Adipose tissue (tissue), 3 donors: Measurements from ENCODE around the gene ACHE. TPM values are rescaled to one million over a fixed set of nuclear protein-coding genes. Genes with fewer than 3 reads are reported as not detected.
"Not testable (repeated sequence)": the region's sequence is repeated elsewhere in the genome, so short reads cannot be mapped to it uniquely, and the experiment has no call there.

Experiments used
- H3K27ac ChIP-seq: one replicate; pipeline ENCODE4 v1.5.1; 2013; ENCODE audit warnings: low read depth, low read length
- WGBS, 3 donors: extraction: QIAGEN DNeasy Blood & Tissue Kit; methylation state at CpG; one replicate each; pipeline ENCODE4 v1.1.7; 2013; 5-methylcytosine and 5-hydroxymethylcytosine counted together
- polyA plus RNA-seq, 3 donors: library from polyadenylated mRNA; stranded (reverse); fragments of 200-250 nt; gene quantifications; one replicate each; pipeline ENCODE4 v1.2.3, GENCODE V29; 2013
- donor health status: healthy with polysubstance abuse.
- donor health status: Bipolar disorder and iron deficiency.
- donor health status: healthy.

ACHE gene
- 1 to 10 TPM in 1 of 3 donors, under 1 TPM in 2; 0.67 to 2.4 (median 0.73) TPM for polyA plus RNA-seq

DNA sequence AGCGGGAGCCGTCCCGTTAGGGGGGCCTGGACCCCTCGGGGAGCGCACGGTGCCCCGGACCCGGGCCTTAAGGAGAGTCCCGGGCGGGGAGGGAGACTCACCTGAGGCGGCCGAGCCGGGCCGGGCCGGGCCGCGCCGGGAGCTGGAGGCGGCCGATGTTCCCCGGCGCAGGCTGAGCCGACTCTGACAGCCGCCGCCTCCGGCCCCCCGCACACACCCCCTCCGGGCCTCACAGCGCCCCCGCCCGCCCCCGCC, at the start of gene ACHE:
Gene ACHE (minus strand): TSS at position 188 of the 255 bp plus-strand sequence. CDS start 1,656 bp downstream, outside the sequence.
- 0 to 1% (median 1%) methylated on average over 16 to 29 of the region's 32 CpGs for WGBS, 3 donors
- H3K27ac ChIP-seq, result no peak within 1 kb of the TSS

DNA sequence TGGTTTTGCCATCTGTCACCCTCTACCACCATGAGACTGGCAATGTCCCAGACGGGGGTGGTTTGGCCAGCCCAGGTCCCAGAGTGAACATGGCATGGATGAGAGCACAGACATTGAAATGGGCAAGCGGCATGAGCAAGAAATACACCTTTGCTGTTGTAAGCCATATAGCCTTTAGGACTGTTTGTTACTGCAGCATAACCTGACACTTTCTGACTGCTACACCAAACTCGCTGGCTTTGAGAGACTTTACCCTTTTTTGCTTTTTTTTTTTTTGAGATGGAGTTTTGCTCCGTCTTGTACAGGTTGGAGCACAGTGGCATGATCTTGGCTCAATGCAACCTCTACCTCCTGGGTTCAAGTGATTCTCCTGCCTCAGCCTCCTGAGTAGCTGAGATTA, 48.5 kb upstream of the ACHE start:
- WGBS, 3 donors, result 81 to 88% (median 81%) methylated on average over 4 of the region's 4 CpGs
- H3K27ac ChIP-seq, result no peak overlapping the region

DNA sequence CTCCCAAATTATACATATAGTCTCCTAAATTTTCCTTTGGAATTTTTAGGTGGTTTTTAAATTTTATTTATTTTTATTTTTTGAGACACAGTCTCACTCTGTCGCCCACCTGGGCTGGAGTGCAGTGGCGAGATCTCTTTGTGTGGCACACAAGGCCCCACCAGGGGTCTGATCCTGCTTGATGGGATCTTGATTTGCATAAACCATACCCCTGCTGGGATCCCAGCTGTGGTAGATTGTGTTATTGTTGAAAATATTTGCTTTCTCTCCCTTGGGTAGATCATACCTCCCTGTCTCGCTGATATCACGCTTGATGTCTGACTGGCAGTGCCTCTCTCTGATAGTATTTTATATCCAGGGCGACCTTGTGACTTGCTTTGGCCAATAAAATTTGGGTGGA, 48.0 kb upstream of the ACHE start:
- 68 to 91% (median 86%) methylated on average over 5 of the region's 5 CpGs for WGBS, 3 donors
- H3K27ac ChIP-seq, result no peak overlapping the region

DNA sequence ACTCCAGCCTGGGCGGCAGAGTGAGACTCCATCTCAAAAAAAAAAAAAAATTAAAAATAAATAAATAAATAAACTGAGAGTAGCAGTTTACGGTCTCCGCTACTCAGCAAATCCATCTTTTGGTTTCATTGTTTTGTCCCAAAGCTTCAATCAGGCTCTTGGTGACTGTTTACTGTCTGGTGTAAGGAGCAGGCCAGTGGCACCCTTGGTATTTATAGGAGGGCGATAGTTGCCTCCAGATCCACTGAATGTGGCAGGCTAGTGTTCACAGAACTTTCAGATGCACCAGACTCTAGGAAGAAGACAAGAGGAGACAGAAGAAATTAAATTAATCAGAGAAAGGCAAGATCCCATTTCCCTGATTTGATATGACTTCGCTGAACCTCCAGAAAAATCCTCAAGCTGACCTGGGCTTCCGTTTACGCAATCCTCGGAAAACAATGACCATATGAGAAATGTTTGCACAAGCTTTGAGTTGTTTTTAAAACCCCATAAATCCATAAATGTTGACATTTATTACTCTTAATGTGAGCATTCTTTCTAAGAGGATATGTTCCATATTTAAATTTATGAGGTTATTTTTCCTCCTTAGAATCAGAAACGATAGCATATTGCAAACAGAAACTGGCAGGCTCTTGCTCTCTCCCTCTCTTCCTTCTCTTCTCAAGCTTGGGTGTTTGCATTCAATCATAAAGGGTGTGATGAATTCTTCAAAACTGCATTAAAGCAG, 46.5 kb upstream of the ACHE start:
- no peak overlapping the region for H3K27ac ChIP-seq

GRCh38 chr7:100936167-100936566, 40.5 kb upstream of the ACHE start:
- 86 to 92% (median 89%) methylated on average over 7 of the region's 7 CpGs for WGBS, 3 donors
- H3K27ac ChIP-seq, result not testable (repeated sequence)

More for the DNA sequence above, 46.5 kb upstream of the ACHE start:
- WGBS, 3 donors, result 57 to 64% (median 58%) methylated on average over 9 of the region's 9 CpGs

DNA sequence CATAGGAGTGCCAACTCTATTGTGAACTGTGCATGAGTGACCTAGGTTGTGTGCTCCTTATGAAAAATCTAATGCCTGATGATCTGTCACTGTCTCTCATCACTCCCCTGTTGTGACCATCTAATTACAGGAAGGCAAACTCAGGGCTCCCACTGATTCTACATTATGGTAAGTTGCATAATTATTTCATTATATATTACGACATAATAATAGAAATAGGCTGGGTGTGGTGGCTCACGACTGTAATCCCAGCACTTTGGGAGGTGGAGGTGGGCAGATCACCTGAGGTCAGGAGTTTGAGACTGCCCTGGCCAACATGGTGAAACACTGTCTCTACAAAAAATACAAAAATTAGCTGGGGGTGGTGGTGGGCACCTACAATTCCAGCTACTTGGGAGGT, 39.7 kb upstream of the ACHE start:
- WGBS, 3 donors, result 56 to 70% (median 57%) methylated on average over 2 of the region's 2 CpGs
- H3K27ac ChIP-seq, result not testable (repeated sequence)

- WGBS, 3 donors, result 51 to 54% (median 52%) methylated on average over 4 of the region's 4 CpGs
- H3K27ac ChIP-seq, result no peak overlapping the region
Measured at GRCh38 chr7:100933734-100934133, 38.0 kb upstream of the ACHE start.

- 83 to 94% (median 88%) methylated on average over 1 of the region's 1 CpG for WGBS, 3 donors
- H3K27ac ChIP-seq, result no peak overlapping the region
Measured at GRCh38 chr7:100929808-100930174, 34.1 kb upstream of the ACHE start.

DNA sequence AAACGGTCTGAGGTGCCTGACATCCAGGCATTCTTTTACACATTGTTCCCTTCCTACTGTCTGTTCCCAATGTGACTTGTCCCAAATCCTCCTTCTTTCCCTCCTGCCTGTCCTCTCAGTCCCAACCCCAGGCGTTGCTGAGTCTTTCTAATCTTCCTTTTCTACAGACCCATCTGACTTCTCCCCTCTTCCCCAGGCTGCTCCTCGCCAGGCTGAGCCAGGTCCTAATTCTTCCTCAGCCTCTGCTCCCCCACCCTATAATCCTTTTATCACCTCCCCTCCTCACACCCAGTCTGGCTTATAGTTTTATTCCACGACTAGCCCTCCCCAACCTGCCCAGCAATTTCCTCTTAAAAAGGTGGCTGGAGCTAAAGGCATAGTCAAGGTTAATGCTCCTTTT, 27.9 kb upstream of the ACHE start:
- not testable (repeated sequence) for H3K27ac ChIP-seq
- 53 to 59% (median 55%) methylated on average over 4 of the region's 4 CpGs for WGBS, 3 donors

- no peak overlapping the region for H3K27ac ChIP-seq
Measured at GRCh38 chr7:100921039-100921438, 25.4 kb upstream of the ACHE start.

DNA sequence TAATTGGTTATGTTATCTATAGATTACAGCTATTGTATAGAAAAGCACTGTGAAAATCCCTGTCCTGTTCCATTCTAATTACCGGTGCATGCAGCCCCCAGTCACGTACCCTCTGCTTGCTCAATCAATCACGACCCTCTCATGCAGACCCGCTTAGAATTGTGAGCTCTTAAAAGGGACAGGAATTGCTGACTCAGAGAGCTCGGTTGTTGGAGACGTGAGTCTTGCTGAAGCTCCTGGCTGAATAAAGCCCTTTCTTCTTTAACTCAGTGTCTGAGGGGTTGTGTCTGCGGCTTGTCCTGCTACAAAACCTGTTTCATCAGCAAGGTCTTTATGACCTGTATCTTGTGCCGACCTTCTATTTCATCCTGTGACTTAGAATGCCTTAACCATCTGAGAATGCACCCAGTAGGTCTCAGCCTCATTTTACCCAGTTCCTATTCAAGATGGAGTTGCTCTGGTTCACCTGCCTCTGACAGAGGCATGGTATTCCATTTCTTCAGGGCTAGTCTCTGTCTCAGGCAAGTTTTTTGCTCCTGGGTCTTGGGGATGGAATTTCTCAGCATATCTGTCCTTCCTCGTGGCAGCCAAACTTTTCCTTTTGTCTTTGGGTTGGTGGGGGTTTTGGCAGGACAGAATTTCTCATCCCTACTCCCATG, 24.2 kb upstream of the ACHE start:
- not testable (repeated sequence) for H3K27ac ChIP-seq
- 64 to 74% (median 72%) methylated on average over 9 of the region's 9 CpGs for WGBS, 3 donors

DNA sequence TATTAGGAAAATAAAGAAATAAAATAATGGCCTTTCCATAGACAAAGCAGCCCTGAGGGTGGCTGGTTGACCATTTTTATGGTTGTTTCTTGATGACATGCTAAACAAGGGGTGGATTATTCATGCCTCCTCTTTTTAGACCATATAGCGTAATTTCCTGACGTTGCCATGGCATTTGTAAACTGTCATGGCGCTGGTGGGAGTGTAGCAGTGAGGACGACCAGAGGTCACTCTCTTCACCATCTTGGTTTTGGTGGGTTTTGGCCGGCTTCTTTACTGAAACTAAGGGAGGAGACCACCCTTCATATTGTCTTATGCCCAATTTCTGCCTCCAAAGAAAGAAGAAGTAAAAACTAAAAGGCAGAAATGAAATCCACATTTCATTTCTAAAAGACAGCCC, 23.6 kb upstream of the ACHE start:
- H3K27ac ChIP-seq, result not testable (repeated sequence)
- 83 to 92% (median 86%) methylated on average over 5 of the region's 5 CpGs for WGBS, 3 donors

- 81 to 89% (median 85%) methylated on average over 8 of the region's 8 CpGs for WGBS, 3 donors
- no peak overlapping the region for H3K27ac ChIP-seq
Measured at GRCh38 chr7:100914879-100915447, 19.3 kb upstream of the ACHE start.

- no peak overlapping the region for H3K27ac ChIP-seq
- WGBS, 3 donors, result 64 to 93% (median 87%) methylated on average over 15 of the region's 15 CpGs
Measured at GRCh38 chr7:100914208-100914878, 18.7 kb upstream of the ACHE start.

DNA sequence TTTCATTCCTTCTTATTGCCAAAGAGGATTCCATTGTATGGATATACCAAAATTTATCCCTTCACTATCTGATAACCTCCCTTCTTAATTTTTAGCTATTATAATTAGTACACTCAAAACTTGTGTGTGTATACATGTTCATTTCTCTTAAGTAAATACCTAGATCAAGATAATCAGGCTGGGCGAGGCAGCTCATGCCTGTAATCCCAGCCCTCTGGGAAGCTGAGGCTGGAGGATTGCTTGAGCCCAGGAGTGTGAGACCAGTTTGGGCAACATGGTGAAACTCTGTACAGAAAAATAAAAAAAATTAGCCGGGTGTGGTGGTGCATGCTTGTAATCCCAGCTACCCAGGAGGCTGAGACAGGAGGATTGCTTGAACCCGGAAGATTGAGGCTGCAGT, 15.8 kb upstream of the ACHE start:
- no peak overlapping the region for H3K27ac ChIP-seq
- WGBS, 3 donors, result 80 to 95% (median 89%) methylated on average over 3 of the region's 3 CpGs

- WGBS, 3 donors, result 59 to 84% (median 69%) methylated on average over 5 to 7 of the region's 7 CpGs
- H3K27ac ChIP-seq, result not testable (repeated sequence)
Measured at GRCh38 chr7:100910443-100910842, 14.8 kb upstream of the ACHE start.

GRCh38 chr7:100908512-100908911, 12.8 kb upstream of the ACHE start:
- 94 to 97% (median 96%) methylated on average over 5 of the region's 5 CpGs for WGBS, 3 donors
- no peak overlapping the region for H3K27ac ChIP-seq

DNA sequence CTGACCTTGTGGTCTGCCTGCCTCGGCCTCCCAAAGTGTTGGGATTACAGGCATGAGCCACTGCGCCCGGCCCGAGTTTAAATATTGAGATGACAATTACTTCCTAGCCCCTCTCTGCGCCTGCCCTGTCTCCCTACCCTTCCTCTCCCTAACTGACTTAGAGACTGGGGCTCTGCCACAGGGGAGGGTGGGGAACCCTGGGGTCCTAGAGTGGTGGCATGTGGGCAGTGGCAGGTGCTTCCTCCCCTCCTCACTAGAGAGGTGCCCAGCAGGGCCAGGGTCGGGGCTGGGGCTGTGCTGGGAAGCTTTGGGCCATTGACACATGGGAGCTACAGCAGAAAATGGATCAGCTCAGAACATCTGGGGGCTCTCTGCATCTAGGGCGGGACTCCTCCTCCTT, 7.0 kb upstream of the ACHE start:
- WGBS, 3 donors, result 84 to 91% (median 89%) methylated on average over 7 of the region's 7 CpGs
- H3K27ac ChIP-seq, result no peak overlapping the region

- WGBS, 3 donors, result 50 to 78% (median 69%) methylated on average over 5 of the region's 5 CpGs
- H3K27ac ChIP-seq, result no peak overlapping the region
Measured at GRCh38 chr7:100901921-100902332, 6.2 kb upstream of the ACHE start.
